Measurements from ENCODE around the gene SRD5A2.
"Not testable (repeated sequence)": the region's sequence is repeated elsewhere in the genome, so short reads cannot be mapped to it uniquely, and the experiment has no call there.

The SRD5A2 gene

GRCh38 chr2:31531101-31531500 is 49.6 kb downstream of the SRD5A2 start:
- DNase-seq, result no peak

GRCh38 chr2:31529256-31529655 is 51.5 kb downstream of the SRD5A2 start:
- no peak for DNase-seq

- no peak for DNase-seq
These were observed 51.9 kb downstream of the SRD5A2 start for GRCh38 chr2:31528823-31529222.

DNA sequence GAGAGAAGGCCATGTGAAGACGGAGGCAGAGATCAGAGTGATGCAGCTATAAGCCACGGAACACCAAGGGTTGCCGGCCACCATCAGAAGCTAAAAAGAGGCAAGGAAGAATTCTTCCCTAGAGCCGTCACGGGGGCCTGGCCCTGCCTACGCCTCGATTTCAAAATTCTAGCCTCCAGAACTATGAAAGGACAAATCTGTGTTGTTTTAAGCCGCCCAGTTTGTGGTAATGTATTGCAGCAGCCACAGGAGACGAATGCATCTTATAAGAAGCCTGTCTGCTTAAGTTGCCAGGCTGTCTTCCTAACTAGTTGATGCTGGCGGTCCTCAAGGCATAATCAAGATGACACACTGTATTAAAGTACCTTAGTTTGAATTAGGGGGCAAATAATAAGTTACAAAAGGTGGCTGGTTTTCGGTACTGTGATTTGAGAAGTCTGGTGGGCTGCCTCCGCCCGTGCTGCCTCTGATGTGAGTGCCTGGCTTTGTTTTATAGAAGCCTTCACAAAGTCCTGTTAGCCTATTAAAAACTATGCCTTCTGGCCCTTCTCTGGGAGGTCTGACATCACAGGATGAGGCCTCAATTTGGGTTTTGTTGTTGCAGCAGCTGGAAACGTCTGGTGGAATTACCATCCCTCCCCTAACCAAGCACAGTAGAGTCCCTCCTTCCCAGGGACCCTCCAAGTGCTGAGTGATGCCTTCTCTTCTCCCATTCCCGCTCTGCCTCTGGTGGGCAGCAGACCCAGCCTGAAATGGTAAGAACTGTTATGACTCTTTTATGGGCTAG is 53.6 kb downstream of the SRD5A2 start:
- DNase-seq, result no peak

DNA sequence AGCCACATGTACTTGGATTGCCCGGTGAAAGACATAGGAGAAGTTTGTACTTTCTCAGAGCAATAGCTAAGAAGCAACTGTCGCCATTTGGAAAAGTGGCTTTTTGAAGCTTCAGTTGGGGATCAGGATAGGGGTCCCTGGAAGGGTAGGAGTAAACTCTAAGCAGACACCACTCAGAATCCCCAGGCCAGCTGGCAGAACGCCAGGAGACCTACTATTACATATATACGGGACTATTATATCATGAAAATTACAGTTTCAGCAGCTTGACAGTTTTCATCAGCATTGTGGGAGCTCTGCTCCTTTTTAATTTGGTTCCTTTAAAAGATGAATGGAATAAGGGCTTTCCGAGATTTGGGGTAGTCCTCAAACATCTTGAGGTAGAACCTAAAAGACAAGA is 54.9 kb downstream of the SRD5A2 start:
- DNase-seq, result no peak

- DNase-seq, result no peak
These were observed 56.1 kb downstream of the SRD5A2 start for GRCh38 chr2:31524592-31524991.

DNA sequence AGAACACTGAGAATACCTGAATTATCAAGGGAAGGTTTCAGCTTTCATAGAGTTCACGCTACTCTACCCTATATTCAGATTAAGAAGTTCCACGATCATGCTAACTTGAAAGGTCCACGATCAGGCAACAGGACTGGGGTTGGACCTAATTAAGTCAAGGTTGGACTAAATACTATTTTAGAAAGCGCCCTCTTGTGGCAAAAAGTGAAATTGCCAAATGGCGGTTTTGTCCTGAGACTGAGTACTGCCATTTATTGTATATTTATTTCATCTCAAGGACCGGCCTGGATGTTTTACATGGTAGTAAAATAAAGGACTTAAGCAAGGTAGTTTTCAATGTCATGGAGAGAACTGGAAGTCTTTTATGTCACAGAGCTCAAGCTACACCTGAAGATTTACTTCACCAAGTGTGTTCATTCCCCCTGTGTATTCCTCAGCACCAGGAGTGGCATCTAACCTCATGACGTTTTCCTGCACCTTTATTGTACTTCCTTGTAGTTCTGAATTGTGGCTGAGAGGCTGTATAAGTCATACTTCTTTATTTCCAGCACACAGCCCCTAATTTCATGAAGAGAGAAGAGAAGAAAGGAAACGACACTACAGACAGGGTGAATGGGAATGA is 56.8 kb downstream of the SRD5A2 start:
- peak; percentile 34 for DNase-seq

DNA sequence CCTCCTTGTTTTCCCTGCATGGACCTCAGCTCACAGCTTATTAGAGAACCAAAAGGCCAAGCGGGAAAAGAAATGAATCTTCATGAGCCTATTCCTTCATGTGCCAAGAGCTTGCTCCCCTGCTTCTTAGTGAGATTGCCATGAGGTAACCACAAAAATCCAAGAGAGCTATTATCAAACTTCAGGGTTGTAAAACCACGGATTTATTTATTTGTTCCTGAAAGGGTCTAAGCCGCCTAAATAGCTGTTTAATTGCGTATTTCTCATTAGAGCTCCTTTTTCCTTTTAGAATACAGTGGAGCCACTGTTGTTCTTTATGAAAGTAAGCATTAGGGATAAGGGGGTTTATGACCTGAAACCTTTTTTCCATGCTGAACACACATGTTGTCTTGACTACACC is 58.0 kb downstream of the SRD5A2 start:
- no peak for DNase-seq

DNA sequence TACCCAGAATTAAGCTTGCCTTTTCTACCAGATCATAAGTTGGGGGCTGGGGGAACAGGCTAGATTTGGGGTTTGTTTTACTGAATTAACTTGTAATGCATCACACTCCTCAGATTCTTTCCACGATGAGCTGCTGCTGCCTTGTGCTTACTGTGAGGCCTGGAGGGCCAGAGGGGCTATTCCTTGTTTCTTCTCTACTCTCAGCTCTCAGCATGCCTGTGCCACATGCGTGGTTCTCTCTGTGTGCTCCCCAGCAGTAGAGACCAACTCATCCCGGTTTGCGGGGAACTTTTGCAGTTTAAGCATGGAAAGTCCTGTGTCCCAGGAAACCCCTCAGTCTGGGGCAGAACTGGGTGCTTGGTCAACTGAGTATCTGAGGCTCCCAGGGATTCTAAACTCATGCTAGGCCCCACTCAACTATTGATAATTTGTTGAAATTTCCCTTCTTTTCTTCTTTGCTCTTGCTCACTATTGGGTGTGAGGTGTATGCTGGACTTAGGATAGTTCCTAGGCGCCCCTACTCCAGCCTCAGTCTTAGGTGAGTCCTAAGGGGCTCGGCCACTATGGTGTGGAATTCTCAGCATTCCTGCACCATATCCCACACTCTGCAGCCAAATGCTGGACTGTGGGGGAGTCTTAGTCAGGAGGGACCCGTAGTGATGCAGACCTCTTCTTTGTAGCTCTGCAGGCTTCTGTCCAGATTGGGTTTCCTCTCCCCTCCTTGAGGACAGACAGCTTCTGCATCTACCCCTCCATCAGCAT is 63.1 kb downstream of the SRD5A2 start:
- no peak for DNase-seq

DNA sequence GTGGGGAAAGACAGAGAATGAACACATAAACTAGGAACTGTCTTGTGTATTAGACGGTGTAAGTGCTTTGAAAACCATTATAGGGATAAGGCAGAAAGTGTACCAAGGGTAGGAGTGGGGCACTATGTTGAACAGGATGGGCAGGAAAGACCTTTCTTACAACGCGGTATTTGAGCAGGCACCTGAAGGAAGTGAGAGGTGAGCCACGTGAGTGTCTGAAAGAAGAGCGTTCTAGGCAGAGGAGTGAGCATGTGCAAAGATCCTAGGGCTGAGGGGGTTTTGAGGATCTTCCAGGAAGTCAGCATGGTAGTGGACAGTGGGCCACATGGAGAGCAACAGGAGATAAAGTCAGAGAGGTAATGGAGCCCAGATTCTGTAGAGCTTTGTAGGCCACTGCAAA is 65.2 kb downstream of the SRD5A2 start:
- DNase-seq, result no peak

- DNase-seq, result no peak
These were observed 67.2 kb downstream of the SRD5A2 start for GRCh38 chr2:31513553-31513952.

DNA sequence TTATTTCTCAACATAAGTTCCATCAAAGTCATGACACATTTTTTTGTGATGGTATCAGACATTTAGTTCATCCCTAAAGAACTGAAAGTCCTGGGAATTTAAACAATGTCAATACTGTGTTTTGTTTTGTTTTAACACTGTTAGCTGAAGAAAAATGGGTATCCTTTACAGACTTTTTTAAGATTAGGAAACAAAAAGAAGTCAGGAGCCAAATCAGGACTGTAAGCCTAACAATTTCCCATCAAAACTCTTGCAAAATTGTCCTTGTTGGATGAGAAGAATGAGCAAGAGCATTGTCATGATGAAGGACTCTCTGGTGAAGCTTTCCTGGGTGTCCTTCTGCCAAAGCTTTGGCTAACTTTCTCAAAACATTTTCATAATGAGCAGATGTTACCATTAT is 69.4 kb downstream of the SRD5A2 start:
- DNase-seq, result no peak

DNA sequence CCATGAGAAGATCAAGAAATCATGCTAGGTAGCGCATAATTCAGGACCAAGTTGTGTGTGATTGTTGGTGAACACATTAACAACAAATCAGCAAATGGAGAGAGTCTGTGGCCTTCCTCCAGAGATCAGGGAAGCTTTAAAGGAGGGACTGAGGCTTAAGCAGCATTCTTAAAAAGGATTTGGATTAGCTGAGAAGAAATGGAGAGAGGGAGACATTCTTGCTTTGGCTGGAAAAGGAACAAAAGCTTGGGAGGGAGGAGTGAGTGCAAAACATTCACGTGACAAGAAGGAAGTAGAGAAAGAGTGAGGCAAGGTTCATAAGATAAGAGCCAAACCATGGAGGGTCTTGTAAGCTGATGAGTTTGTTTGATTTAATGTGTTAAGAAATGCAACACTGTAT is 75.6 kb downstream of the SRD5A2 start:
- DNase-seq, result no peak

- DNase-seq, result no peak
These were observed 76.4 kb downstream of the SRD5A2 start for GRCh38 chr2:31504311-31504710.

DNA sequence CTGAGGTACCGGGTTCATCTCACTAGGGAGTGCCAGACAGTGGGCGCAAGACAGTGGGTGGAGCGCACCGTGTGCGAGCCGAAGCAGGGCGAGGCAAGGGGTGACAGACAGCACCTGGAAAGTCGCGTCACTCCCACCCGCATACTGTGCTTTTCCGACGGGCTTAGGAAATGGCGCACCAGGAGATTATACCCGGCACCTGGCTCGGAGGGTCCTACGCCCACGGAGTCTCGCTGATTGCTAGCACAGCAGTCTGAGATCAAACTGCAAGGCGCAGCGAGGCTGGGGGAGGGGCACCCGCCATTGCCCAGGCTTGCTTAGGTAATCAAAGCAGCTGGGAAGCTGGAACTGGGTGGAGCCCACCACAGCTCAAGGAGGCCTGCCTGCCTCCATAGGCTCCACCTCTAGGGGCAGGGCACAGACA is 84.3 kb downstream of the SRD5A2 start:
- not testable (repeated sequence) for DNase-seq

DNA sequence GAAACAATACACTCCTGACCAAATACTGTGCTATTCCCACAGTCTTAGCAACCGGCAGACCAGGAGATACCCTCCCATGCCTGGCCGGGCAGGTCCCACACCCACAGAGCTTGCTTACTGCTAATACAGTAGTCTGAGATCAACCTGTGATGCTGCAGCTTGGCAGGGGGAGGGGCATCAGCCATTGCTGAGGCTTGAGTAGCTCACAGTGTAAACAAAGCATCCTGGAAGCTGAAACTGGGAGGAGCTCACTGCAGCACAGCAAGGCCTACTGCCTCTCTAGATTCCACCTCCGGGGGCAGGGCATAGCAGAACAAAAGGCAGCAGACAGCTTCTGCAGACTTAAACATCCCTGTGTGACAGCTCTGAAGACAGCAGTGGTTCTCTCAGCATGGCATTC is 91.4 kb downstream of the SRD5A2 start:
- not testable (repeated sequence) for DNase-seq

DNA sequence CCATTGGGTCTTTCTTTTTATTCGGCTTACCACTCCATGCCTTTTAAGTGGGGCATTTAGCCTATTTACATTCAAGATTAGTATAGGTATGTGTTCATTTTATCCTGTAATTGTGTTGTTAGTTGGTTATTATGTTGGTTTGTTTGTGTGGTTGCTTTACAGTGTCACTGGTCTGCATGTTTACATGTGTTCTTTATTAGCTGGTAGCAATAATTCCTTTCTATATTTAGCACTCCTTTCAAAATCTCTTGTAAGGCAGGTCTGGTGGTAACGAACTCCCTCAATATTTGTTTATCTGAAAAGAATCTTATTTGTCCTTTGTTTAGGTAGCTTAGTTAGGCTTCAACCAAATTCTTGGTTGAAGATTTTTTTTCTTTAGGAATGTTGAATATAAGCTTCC is 97.5 kb downstream of the SRD5A2 start:
- no peak for DNase-seq

- no peak for DNase-seq
These were observed 104.1 kb downstream of the SRD5A2 start for GRCh38 chr2:31476511-31477180.

DNA sequence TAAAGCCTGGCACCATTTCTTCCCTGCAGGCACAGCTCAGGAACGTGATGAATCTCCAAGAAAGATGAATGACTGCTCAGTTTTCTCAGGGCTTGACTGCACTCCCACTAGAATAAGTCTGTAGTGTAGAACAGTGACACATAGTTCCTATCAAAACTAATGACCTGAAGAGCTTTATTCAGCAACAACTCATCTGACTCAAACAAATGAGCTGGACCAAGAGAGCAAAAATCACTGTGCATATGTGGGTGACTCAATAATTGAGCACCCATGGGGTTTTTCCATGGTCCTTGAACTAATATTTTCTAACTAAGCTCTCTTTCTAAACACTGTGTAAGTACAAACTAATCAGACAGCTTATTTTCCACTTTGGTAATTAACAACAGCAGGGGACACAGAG is 105.0 kb downstream of the SRD5A2 start:
- DNase-seq, result no peak

GRCh38 chr2:31474296-31474695 is 106.4 kb downstream of the SRD5A2 start:
- no peak for DNase-seq

Data from effector CD4-positive, alpha-beta T cell (primary cell).